ENCODE results near the gene XYLT1.

XYLT1 gene

DNA sequence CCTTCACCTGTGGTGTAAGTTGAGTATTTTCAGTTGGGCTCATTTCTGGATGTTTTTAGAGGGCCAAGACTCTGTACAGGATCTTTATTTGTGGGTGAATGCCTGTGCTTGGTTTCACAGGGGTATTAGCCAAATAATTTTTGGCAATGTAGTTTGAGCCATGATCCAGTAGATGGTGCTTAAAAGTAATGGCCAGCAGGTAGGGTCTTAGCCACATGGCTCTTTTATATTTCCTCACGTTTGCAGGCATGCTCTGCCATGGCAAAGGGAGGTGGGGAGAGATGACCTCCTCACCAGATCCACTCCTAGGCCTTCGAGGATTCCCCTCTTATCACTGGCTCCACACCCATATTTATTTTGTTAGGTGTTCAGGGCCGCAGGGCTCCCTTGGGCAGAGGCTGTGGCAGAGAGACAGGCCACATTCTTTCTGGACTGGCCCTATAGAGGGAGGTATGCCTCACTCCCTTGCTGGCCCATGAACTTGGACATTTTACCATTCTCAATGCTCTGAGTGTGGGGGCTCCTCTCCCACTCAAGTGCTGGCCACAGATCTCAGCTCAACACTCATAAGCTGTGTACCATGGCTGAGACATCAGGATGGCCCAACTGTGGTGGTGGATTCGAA is 417.1 kb downstream of the XYLT1 start:
- Histone ChIP-seq H3K9me3 (no peaks in the 10 kb centered on the region), H3K4me3 (no peak overlapping the region), H3K27me3 (no peaks in the 10 kb centered on the region), H3K4me1 (no peaks in the 10 kb centered on the region), H3K27ac (no peak overlapping the region), H3K36me3 (no peaks in the 10 kb centered on the region)
- TF ChIP-seq, protein P1, sequence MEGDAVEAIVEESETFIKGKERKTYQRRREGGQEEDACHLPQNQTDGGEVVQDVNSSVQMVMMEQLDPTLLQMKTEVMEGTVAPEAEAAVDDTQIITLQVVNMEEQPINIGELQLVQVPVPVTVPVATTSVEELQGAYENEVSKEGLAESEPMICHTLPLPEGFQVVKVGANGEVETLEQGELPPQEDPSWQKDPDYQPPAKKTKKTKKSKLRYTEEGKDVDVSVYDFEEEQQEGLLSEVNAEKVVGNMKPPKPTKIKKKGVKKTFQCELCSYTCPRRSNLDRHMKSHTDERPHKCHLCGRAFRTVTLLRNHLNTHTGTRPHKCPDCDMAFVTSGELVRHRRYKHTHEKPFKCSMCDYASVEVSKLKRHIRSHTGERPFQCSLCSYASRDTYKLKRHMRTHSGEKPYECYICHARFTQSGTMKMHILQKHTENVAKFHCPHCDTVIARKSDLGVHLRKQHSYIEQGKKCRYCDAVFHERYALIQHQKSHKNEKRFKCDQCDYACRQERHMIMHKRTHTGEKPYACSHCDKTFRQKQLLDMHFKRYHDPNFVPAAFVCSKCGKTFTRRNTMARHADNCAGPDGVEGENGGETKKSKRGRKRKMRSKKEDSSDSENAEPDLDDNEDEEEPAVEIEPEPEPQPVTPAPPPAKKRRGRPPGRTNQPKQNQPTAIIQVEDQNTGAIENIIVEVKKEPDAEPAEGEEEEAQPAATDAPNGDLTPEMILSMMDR (IDR thresholded peaks at IDR 0.05), result no peak
- DNase-seq, result no peak
- intact Hi-C loops (cut with DNase I; ENCODE audit: low total_unique reads), result no loop called here

Measured in tibial artery (tissue), 4 donors.